ENCODE results near the gene P4HB. TPM values are rescaled to one million over a fixed set of nuclear protein-coding genes. Genes with fewer than 3 reads are reported as not detected.

P4HB gene
- total and polyA plus RNA-seq, 2 experiments from 2014 or later = 206 to 620 TPM

- H3K27ac ChIP-seq (ENCODE audit: low read depth) = no peak overlapping the region
- H3K27me3 ChIP-seq (ENCODE audit: insufficient read depth) = no peaks in the 10 kb centered on the region
- no peaks in the 10 kb centered on the region for H3K79me2 ChIP-seq (replicated peaks; ENCODE audit: insufficient read depth)
- H3K4me2 ChIP-seq = no peak overlapping the region
- H3K36me3 Mint-ChIP-seq (ENCODE audit: low read depth) = no peaks in the 10 kb centered on the region
- no peak overlapping the region for H2AFZ ChIP-seq
- DNase-seq (ENCODE audit: low spot score) (no peak), ATAC-seq (peak; percentile 25)
- H3K9me2 ChIP-seq (ENCODE audit: insufficient read depth) = no peaks in the 10 kb centered on the region
- no peaks in the 10 kb centered on the region for H4K20me1 ChIP-seq (replicated peaks; ENCODE audit: insufficient read depth)
- no peak overlapping the region for H3K27ac Mint-ChIP-seq
- no peak overlapping the region for H3K4me3 ChIP-seq
- peaks cover 3% of the 10 kb centered on the region for H3K4me1 ChIP-seq (ENCODE audit: insufficient read depth)
- TF ChIP-seq REST (IDR thresholded peaks at IDR 0.05; ENCODE audit: unreplicated experiment) (no peak), JUNB (IDR thresholded peaks at IDR 0.05; ENCODE audit: unreplicated experiment) (no peak), POLR2AphosphoS5 (IDR thresholded peaks at IDR 0.05; ENCODE audit: low read depth) (no peak), EZH2phosphoT487 (IDR thresholded peaks at IDR 0.05; ENCODE audit: unreplicated experiment) (no peak), NANOG (IDR thresholded peaks at IDR 0.05; ENCODE audit: borderline replicate concordance) (no peak), EZH2 (IDR thresholded peaks at IDR 0.05; ENCODE audit: low read depth, unreplicated experiment) (no peak), ETS1 (IDR thresholded peaks at IDR 0.05) (no peak), ZNF114 (CRISPR knock-in tag; IDR thresholded peaks at IDR 0.05) (no peak), STAT1 (IDR thresholded peaks at IDR 0.05; ENCODE audit: unreplicated experiment) (no peak), CREB1 (CRISPR knock-in tag; IDR thresholded peaks at IDR 0.05; ENCODE audit: low read depth) (no peak)
- peaks cover 3% of the 10 kb centered on the region for H3K4me1 Mint-ChIP-seq
- H3F3A ChIP-seq (replicated peaks; ENCODE audit: low read depth) = peaks cover 3% of the 10 kb centered on the region; the same call in 1 of the 2 replicates
- peaks cover 5% of the 10 kb centered on the region for H3K27me3 Mint-ChIP-seq (ENCODE audit: insufficient read depth, low read depth, poor library complexity)
- H3K4me3 Mint-ChIP-seq = no peak overlapping the region
- no peaks in the 10 kb centered on the region for H3K36me3 ChIP-seq (ENCODE audit: insufficient read depth)
- H3K9me3 Mint-ChIP-seq = no peaks in the 10 kb centered on the region
Observed at GRCh38 chr17:81814748-81815645, 45.3 kb downstream of the P4HB start.

Measured in GM23338 (cell line).